Measurements from ENCODE around the gene GIPC3.
A peak's percentile ranks its signal among the peaks of the same experiment; 100 is the strongest.

The GIPC3 gene

GRCh38 chr19:3570606-3571011 is 14.7 kb upstream of the GIPC3 start:
- TF ChIP-seq TCF12 (IDR thresholded peaks at IDR 0.05; ENCODE audit: low read depth) (no peak), MAX (IDR thresholded peaks at IDR 0.05) (no peak), FOXM1 (IDR thresholded peaks at IDR 0.05; ENCODE audit: borderline replicate concordance, low read depth) (no peak)

GRCh38 chr19:3572132-3572854 is 13.0 kb upstream of the GIPC3 start:
- TF ChIP-seq EGR1 (IDR thresholded peaks at IDR 0.05) (peak; percentile 83), YY1 (IDR thresholded peaks at IDR 0.05; ENCODE audit: low read depth) (no peak), CREB1 (IDR thresholded peaks at IDR 0.05; ENCODE audit: low read depth) (0 out of 2 replicates have a peak, but pooled peaks have one; percentile 34)

- no peak for TF ChIP-seq EP300 (IDR thresholded peaks at IDR 0.05; ENCODE audit: borderline replicate concordance)
- no peak for TF ChIP-seq TAF1 (IDR thresholded peaks at IDR 0.05; ENCODE audit: low read depth)
- TF ChIP-seq MAX (IDR thresholded peaks at IDR 0.05): no peak
- no peak for TF ChIP-seq TEAD4 (IDR thresholded peaks at IDR 0.05)
- no peak for TF ChIP-seq USF1 (IDR thresholded peaks at IDR 0.05)
- no peak for TF ChIP-seq YY1 (IDR thresholded peaks at IDR 0.05; ENCODE audit: low read depth)
- no peak for TF ChIP-seq FOXM1 (IDR thresholded peaks at IDR 0.05; ENCODE audit: borderline replicate concordance, low read depth)
- no peak for TF ChIP-seq TCF12 (IDR thresholded peaks at IDR 0.05; ENCODE audit: low read depth)
- TF ChIP-seq NFIC (IDR thresholded peaks at IDR 0.05): no peak
- TF ChIP-seq REST (IDR thresholded peaks at IDR 0.05; ENCODE audit: low read depth): no peak
- no peak for TF ChIP-seq CREB1 (IDR thresholded peaks at IDR 0.05; ENCODE audit: low read depth)
- no peak for TF ChIP-seq ZBTB7A (IDR thresholded peaks at IDR 0.05; ENCODE audit: low read depth)
- no peak for TF ChIP-seq EGR1 (IDR thresholded peaks at IDR 0.05)
- TF ChIP-seq RAD21 (IDR thresholded peaks at IDR 0.05; ENCODE audit: low read depth): no peak
- no peak for TF ChIP-seq CEBPB (IDR thresholded peaks at IDR 0.05)
Observed at GRCh38 chr19:3572855-3573161, 12.5 kb upstream of the GIPC3 start, which contains the start of gene HMG20B. HMG20B (plus strand) TSS chr19:3572944; CDS start chr19:3573310, 366 bp downstream.

- TF ChIP-seq RAD21 (IDR thresholded peaks at IDR 0.05; ENCODE audit: low read depth) (no peak), FOXM1 (IDR thresholded peaks at IDR 0.05; ENCODE audit: borderline replicate concordance, low read depth) (no peak), EP300 (IDR thresholded peaks at IDR 0.05; ENCODE audit: borderline replicate concordance) (no peak), USF1 (IDR thresholded peaks at IDR 0.05) (no peak), ZBTB7A (IDR thresholded peaks at IDR 0.05; ENCODE audit: low read depth) (peak; percentile 96), NFIC (IDR thresholded peaks at IDR 0.05) (no peak), TAF1 (IDR thresholded peaks at IDR 0.05; ENCODE audit: low read depth) (no peak), EGR1 (IDR thresholded peaks at IDR 0.05) (no peak), MAX (IDR thresholded peaks at IDR 0.05) (peak; percentile 60; the same call in 1 of the 2 replicates), YY1 (IDR thresholded peaks at IDR 0.05; ENCODE audit: low read depth) (peak; percentile 82), CREB1 (IDR thresholded peaks at IDR 0.05; ENCODE audit: low read depth) (no peak), TEAD4 (IDR thresholded peaks at IDR 0.05) (no peak)
Observed at GRCh38 chr19:3573162-3573857, 12.0 kb upstream of the GIPC3 start.

GRCh38 chr19:3573858-3574637 is 11.2 kb upstream of the GIPC3 start:
- TF ChIP-seq USF1 (IDR thresholded peaks at IDR 0.05) (no peak), YY1 (IDR thresholded peaks at IDR 0.05; ENCODE audit: low read depth) (peak; percentile 73), TAF1 (IDR thresholded peaks at IDR 0.05; ENCODE audit: low read depth) (no peak), MAX (IDR thresholded peaks at IDR 0.05) (no peak), NFIC (IDR thresholded peaks at IDR 0.05) (no peak), CEBPB (IDR thresholded peaks at IDR 0.05) (no peak), REST (IDR thresholded peaks at IDR 0.05; ENCODE audit: low read depth) (no peak)

All from Ishikawa (cell line).